ENCODE data around the gene COL15A1.

COL15A1 gene

GRCh38 chr9:98913705-98914104 is 30.0 kb upstream of the COL15A1 start:
- TF ChIP-seq CTCF (conservative IDR thresholded peaks at IDR 0.05; ENCODE audit: low read depth, low read length) = no peak
- no peak for DNase-seq (ENCODE audit: low read depth)
- H3K4me3 ChIP-seq (ENCODE audit: low read length) = no peak overlapping the region

GRCh38 chr9:98915599-98915998 is 28.1 kb upstream of the COL15A1 start:
- TF ChIP-seq CTCF (conservative IDR thresholded peaks at IDR 0.05; ENCODE audit: low read depth, low read length) = no peak

GRCh38 chr9:98916660-98917059 is 27.0 kb upstream of the COL15A1 start:
- no peak overlapping the region for H3K4me3 ChIP-seq (ENCODE audit: low read length)
- no peak for TF ChIP-seq CTCF (conservative IDR thresholded peaks at IDR 0.05; ENCODE audit: low read depth, low read length)
- no peak for DNase-seq (ENCODE audit: low read depth)

More at GRCh38 chr9:98915599-98915998, 28.1 kb upstream of the COL15A1 start:
- no peak overlapping the region for H3K4me3 ChIP-seq (ENCODE audit: low read length)
- DNase-seq (ENCODE audit: low read depth) = no peak

GRCh38 chr9:98917746-98918487 is 25.8 kb upstream of the COL15A1 start:
- no peak for TF ChIP-seq CTCF (conservative IDR thresholded peaks at IDR 0.05; ENCODE audit: low read depth, low read length)
- no peak overlapping the region for H3K4me3 ChIP-seq (ENCODE audit: low read length)
- no peak for DNase-seq (ENCODE audit: low read depth)

GRCh38 chr9:98921732-98922131 is 22.0 kb upstream of the COL15A1 start:
- DNase-seq (ENCODE audit: low read depth) = no peak
- H3K4me3 ChIP-seq (ENCODE audit: low read length) = no peak overlapping the region
- TF ChIP-seq CTCF (conservative IDR thresholded peaks at IDR 0.05; ENCODE audit: low read depth, low read length) = no peak

GRCh38 chr9:98922721-98923435 is 20.8 kb upstream of the COL15A1 start:
- TF ChIP-seq CTCF (conservative IDR thresholded peaks at IDR 0.05; ENCODE audit: low read depth, low read length) = no peak
- H3K4me3 ChIP-seq (ENCODE audit: low read length) = no peak overlapping the region
- no peak for DNase-seq (ENCODE audit: low read depth)

Data from retinal pigment epithelial cell (primary cell).